GM23248 (cell line): ENCODE measurements around the gene TDO2. TPM values are rescaled to one million over a fixed set of nuclear protein-coding genes. Genes with fewer than 3 reads are reported as not detected.
A peak's percentile ranks its signal among the peaks of the same experiment; 100 is the strongest.

Experiments
- DNase-seq: peaks from one replicate; pipeline ENCODE4 v3.0.0-alpha.2; 2015
- H2AFZ ChIP-seq: fragments of 200-600 bp; sonication (generic); 2 replicates; pipeline ENCODE4 v1.6.1; 2016; ENCODE audit warnings: antibody characterized with exemption
- H3F3A ChIP-seq: fragments of 200-600 bp; sonication (generic); 2 replicates; pipeline ENCODE4 v1.6.1; 2016; ENCODE audit warnings: mild to moderate bottlenecking, antibody characterized with exemption, mixed run types; ENCODE audit not compliant: insufficient read depth
- H3K27ac ChIP-seq: fragments of 200-600 bp; sonication (generic); 2 replicates; pipeline ENCODE4 v1.5.1; 2016; ENCODE audit warnings: mild to moderate bottlenecking
- H3K27me3 ChIP-seq: fragments of 200-600 bp; sonication (generic); replicated peaks from 2 replicates; pipeline ENCODE4 v1.6.1; 2016; ENCODE audit warnings: mild to moderate bottlenecking; ENCODE audit not compliant: insufficient read depth
- H3K36me3 ChIP-seq: fragments of 200-600 bp; sonication (generic); 2 replicates; pipeline ENCODE4 v1.6.1; 2016; ENCODE audit warnings: low read depth, mild to moderate bottlenecking
- H3K4me1 ChIP-seq: fragments of 200-600 bp; sonication (generic); 2 replicates; pipeline ENCODE4 v1.6.1; 2016; ENCODE audit warnings: mild to moderate bottlenecking; ENCODE audit not compliant: insufficient read depth
- H3K4me2 ChIP-seq: fragments of 200-600 bp; sonication (generic); one replicate; pipeline ENCODE4 v1.6.1; 2016; ENCODE audit warnings: mild to moderate bottlenecking; ENCODE audit not compliant: unreplicated experiment
- H3K4me3 ChIP-seq: fragments of 200-600 bp; sonication (generic); 2 replicates; pipeline ENCODE4 v1.5.1; 2016; ENCODE audit warnings: mild to moderate bottlenecking
- H3K79me2 ChIP-seq: fragments of 200-600 bp; sonication (generic); 2 replicates; pipeline ENCODE4 v1.6.1; 2016; ENCODE audit warnings: mild to moderate bottlenecking; ENCODE audit not compliant: insufficient read depth
- H3K9ac ChIP-seq: fragments of 200-600 bp; sonication (generic); 2 replicates; pipeline ENCODE4 v1.6.1; 2016; ENCODE audit warnings: mild to moderate bottlenecking
- H3K9me2 ChIP-seq: fragments of 200-600 bp; sonication (generic); 2 replicates; pipeline ENCODE4 v1.6.1; 2016; ENCODE audit warnings: mixed run types, mild to moderate bottlenecking, moderate library complexity; ENCODE audit not compliant: insufficient read depth
- H3K9me3 ChIP-seq: fragments of 200-600 bp; sonication (generic); one replicate; pipeline ENCODE4 v1.6.1; 2017; ENCODE audit warnings: low read depth
- H4K20me1 ChIP-seq: fragments of 200-600 bp; sonication (generic); 2 replicates; pipeline ENCODE4 v1.6.0; 2016; ENCODE audit not compliant: insufficient read depth
- EZH2 ChIP-seq: fragments of 200-600 bp; sonication (generic); IDR thresholded peaks from 2 replicates; pipeline ENCODE4 v1.6.1; 2018; ENCODE audit warnings: antibody characterized with exemption, mild to moderate bottlenecking; ENCODE audit not compliant: insufficient read depth, poor library complexity, severe bottlenecking
- EZH2phosphoT487 ChIP-seq: fragments of 200-600 bp; sonication (generic); IDR thresholded peaks from 2 replicates; pipeline ENCODE4 v1.6.1; 2018; ENCODE audit warnings: antibody characterized with exemption, moderate library complexity, mild to moderate bottlenecking, low read depth; ENCODE audit not compliant: insufficient read depth
- WGBS, 2 experiments: methylation state at CpG; one replicate each; pipeline ENCODE4 v1.1.6; 2015 to 2017; ENCODE audit warnings: low lambda C conversion rate in 2 of 2, low coverage in 1 of 2; ENCODE audit errors: missing lambda C conversion rate in 2 of 2; 5-methylcytosine and 5-hydroxymethylcytosine counted together
- in situ Hi-C: fragments of 300-500 bp; cut with MboI; formaldehyde crosslinking; loops from 2 replicates; pipeline ENCODE4 v1.15.0; 2020
- polyA plus RNA-seq: library from polyadenylated mRNA; unstranded; fragments of >200 nt; fragmentation: Nextera tagmentation; extraction: Ambion mirVana; gene quantifications from 2 replicates; pipeline ENCODE4 v1.2.1, GENCODE V29; 2016
- total RNA-seq: library from RNA; depleted of rRNA; stranded (reverse); fragments of >200 nt; shearing (Covaris generic); gene quantifications from 2 replicates; pipeline ENCODE4 v1.2.3, GENCODE V29; 2014

Gene TDO2
- total and polyA plus RNA-seq, 2 experiments from 2014 or later = not detected

DNA sequence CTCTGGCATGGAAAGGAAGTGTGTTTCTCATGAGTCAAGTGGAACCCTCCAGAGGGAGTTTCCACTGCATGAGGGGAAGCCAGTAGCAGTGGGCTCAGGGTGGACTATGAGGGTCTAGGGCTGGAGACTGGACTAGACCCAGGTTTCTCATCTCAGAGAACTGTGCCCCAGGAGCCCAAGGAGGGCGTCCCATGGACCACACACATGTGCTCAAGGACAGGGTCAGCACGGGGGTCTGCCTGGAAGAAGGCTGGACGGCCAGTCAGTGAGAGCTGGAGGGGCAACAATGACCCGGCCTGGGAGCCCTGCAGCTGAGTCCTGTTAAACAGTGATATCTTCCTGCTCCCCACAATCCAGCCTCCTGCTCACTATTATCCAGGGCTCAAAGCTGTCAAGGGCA lies 55.9 kb downstream of the TDO2 start:
- DNase-seq = no peak
- Histone ChIP-seq H3K4me3 (no peak overlapping the region), H4K20me1 (no peaks in the 10 kb centered on the region), H2AFZ (no peak overlapping the region), H3K4me1 (0 out of 2 replicates have a peak, but pooled peaks cover 4% of the 10 kb centered on the region), H3K79me2 (no peaks in the 10 kb centered on the region), H3K9ac (no peak overlapping the region), H3K27ac (no peak overlapping the region), H3K9me3 (no peaks in the 10 kb centered on the region), H3F3A (no peaks in the 10 kb centered on the region), H3K36me3 (no peaks in the 10 kb centered on the region), H3K4me2 (no peak overlapping the region), H3K9me2 (no peaks in the 10 kb centered on the region), H3K27me3 (no peaks in the 10 kb centered on the region)
- WGBS, 2 experiments = 74% methylated on average over 4 of the region's 4 CpGs
- in situ Hi-C loops = loop anchor here (25.0 kb wide), 3 partner anchors 728 to 1178 kb away; partner anchors contain the start of gene PDGFC
- TF ChIP-seq EZH2phosphoT487 (no peak), EZH2 (no peak)

DNA sequence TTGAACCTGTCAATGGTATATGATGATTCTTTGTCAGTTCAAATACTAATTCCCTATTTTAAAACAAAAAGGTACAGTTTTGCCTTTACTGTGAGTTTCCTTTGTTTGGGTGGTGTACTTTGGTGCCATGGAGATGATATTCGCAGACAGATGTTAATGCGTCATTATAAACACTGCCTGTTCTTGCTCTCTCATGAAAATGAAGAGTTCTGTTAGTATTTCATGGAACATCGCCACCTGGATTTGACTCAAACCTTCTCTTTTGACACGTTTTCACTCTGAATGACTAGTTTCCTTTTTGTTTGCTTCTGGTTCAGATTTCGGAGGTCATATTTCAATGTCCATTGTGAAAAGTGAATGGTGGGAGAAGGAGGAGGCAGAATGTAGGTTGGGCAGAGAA lies 57.0 kb downstream of the TDO2 start:
- peak overlapping the region; percentile 24; the same call in 1 of the 2 replicates for H3K27ac ChIP-seq
- WGBS, 2 experiments = 14 to 20% methylated on average over 5 of the region's 5 CpGs

DNA sequence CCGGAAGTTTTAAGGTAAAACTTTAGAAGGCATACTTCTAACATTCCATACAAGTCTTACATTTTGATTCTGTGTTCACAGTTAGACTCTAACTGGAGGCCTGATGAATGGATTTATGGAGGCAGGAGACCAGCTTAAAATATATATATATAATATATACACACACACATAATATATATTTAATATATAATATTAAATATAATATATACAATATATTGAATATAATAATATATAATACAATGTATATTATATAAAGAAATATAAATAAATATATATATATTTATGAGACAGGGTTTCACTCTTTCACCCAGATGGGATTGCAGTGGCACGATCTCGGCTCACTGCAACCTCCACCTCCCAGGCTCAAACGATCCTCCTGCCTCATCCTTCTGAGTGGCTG lies 58.1 kb downstream of the TDO2 start:
- Histone ChIP-seq H3K27ac (no peak overlapping the region), H2AFZ (no peak overlapping the region), H3K36me3 (no peaks in the 10 kb centered on the region), H3K9me3 (no peaks in the 10 kb centered on the region), H3K27me3 (no peaks in the 10 kb centered on the region), H3F3A (0 out of 2 replicates have a peak, but pooled peaks cover 1% of the 10 kb centered on the region), H3K4me1 (0 out of 2 replicates have a peak, but pooled peaks cover 4% of the 10 kb centered on the region), H4K20me1 (no peaks in the 10 kb centered on the region), H3K4me3 (no peak overlapping the region), H3K9ac (no peak overlapping the region), H3K79me2 (no peaks in the 10 kb centered on the region), H3K9me2 (no peaks in the 10 kb centered on the region), H3K4me2 (no peak overlapping the region)
- no peak for DNase-seq
- WGBS, 2 experiments = 78 to 87% methylated on average over 4 of the region's 4 CpGs
- in situ Hi-C loops = loop anchor here (25.0 kb wide), 3 partner anchors 726 to 1176 kb away; partner anchors contain the start of gene PDGFC
- TF ChIP-seq EZH2 = no peak
- TF ChIP-seq EZH2phosphoT487 = no peak

More for the DNA sequence above, 57.0 kb downstream of the TDO2 start:
- Histone ChIP-seq H3K9ac (peak overlapping the region; percentile 49), H3K4me1 (0 out of 2 replicates have a peak, but pooled peaks cover 4% of the 10 kb centered on the region), H3K36me3 (no peaks in the 10 kb centered on the region), H3K9me3 (no peaks in the 10 kb centered on the region), H3K9me2 (no peaks in the 10 kb centered on the region), H2AFZ (no peak overlapping the region), H3K4me3 (peak overlapping the region; percentile 6; the same call in 1 of the 2 replicates), H3F3A (no peaks in the 10 kb centered on the region), H3K79me2 (no peaks in the 10 kb centered on the region), H4K20me1 (no peaks in the 10 kb centered on the region), H3K4me2 (peak overlapping the region; percentile 40), H3K27me3 (no peaks in the 10 kb centered on the region)
- DNase-seq = peak; percentile 85
- no peak for TF ChIP-seq EZH2phosphoT487
- no peak for TF ChIP-seq EZH2
- in situ Hi-C loops = loop anchor here (25.0 kb wide), 3 partner anchors 727 to 1177 kb away; partner anchors contain the start of gene PDGFC

DNA sequence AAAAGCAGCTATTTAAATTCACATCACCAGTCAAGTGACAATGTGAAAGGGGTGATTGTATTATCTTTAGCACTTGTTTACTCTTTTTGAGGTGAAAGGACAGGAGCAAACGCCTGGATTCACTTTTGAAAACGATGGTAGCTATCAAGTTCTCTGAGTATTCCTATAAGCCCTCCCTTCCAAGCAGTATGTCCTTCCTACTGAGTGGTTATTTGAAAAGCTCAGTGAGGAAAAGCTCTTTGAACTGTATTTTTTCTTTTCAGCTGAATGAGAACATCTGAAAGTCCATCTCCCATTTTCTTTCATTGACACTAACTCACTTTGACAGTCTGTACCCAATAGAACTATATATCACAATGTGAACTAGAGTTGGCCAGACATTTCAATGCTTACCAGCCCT lies 59.3 kb downstream of the TDO2 start:
- TF ChIP-seq EZH2phosphoT487 (no peak), EZH2 (no peak)
- Histone ChIP-seq H3K9me2 (no peaks in the 10 kb centered on the region), H2AFZ (no peak overlapping the region), H3K9me3 (no peaks in the 10 kb centered on the region), H3F3A (peaks cover 13% of the 10 kb centered on the region; the same call in 1 of the 2 replicates), H3K4me1 (peaks cover 14% of the 10 kb centered on the region; the same call in 1 of the 2 replicates), H3K4me2 (no peak overlapping the region), H3K36me3 (no peaks in the 10 kb centered on the region), H3K4me3 (no peak overlapping the region), H3K27me3 (no peaks in the 10 kb centered on the region), H3K79me2 (no peaks in the 10 kb centered on the region), H4K20me1 (no peaks in the 10 kb centered on the region), H3K27ac (no peak overlapping the region), H3K9ac (no peak overlapping the region)
- 84 to 88% methylated on average over 2 of the region's 2 CpGs for WGBS, 2 experiments
- in situ Hi-C loops = loop anchor here (25.0 kb wide), 3 partner anchors 725 to 1175 kb away; partner anchors contain the start of gene PDGFC
- DNase-seq = no peak
